Astrocyte of the hippocampus (primary cell): ENCODE data around the gene SPI1.
"Not testable (repeated sequence)": the region's sequence is repeated elsewhere in the genome, so short reads cannot be mapped to it uniquely, and the experiment has no call there.

Experiments used
- DNase-seq: peaks from one replicate; pipeline ENCODE4 v3.0.0; 2011; ENCODE audit warnings: low read depth, low spot score

The SPI1 gene

DNA sequence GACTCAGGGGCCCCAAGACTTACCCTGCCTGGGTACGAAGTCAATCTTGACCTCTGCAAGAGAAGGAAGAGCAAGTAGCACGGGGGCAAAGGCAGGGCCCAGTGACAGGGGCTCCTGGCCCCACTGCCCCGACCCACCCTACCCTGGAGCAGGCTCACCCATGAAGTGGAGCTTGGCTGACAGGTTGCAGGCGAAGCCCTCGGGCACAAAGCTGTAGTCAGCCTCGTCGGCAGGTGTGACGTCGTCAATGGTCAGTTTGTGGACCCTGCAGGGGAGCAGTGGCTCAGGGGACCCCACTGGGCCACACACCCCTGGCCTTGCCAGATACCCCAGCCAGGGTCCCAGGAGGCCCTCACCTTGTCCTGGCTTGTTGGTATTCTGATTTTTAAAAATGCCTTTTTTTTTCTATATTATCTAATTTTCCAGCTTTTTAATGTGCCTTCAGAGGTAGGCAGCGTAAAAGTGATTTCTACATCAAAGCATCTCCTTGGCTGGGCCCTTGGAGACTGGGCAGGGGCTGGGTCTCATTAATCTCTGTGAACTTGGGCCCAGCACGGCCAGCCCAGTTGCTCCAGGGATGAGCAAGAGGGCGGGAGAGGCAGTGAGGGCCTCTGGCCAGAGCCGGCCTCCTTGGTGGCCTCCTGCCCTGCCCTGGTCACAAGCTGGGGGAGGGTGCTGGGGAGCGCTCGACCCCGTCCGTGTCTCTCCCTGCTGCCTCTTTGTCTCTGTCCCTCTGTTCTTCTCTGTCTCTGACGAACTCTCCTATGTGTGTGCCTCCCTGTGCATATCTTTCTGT lies 37.2 kb downstream of the SPI1 start:
- DNase-seq = no peak

GRCh38 chr11:47340010-47340409 lies 38.3 kb downstream of the SPI1 start:
- DNase-seq = no peak

DNA sequence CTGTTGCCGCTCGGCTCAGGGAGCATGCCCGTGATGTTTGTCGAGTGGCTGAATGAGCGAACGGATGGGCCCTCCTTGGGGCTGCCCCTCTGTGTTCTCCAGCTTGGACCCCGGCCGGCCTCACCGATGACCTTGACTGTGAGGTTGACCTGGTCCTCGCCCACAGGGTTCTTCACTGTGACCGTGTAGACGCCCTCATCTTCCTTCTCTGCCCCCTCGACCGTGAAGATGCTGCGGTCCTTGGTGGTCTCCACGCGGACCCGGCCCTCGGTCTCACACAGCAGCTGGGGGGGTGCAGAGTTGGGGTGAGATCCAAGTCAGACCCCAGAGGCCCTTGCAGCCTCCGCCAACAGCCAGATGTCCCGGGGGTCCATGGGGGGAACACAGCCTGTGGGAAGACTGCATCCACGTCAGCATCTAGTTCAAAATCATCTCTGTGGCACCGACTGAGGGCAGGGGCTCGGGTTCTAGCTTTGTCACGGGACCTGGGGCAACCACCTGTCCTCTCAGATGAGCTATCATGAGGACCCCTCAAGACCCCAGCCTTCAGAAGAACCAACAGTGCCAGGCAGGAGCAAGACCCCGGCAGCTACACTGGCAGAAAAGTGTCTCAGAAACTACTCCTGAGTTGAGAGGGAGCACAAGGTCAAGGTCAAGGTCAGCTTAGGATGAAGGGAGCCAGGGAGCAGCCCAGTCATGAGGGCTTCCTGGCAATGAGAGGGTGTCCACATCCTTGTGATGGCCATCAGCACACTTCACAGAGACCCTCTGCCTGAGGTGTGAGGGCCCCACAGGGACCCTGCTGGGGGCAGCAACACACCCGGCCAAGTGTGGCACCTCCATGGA lies 39.7 kb downstream of the SPI1 start:
- no peak for DNase-seq

DNA sequence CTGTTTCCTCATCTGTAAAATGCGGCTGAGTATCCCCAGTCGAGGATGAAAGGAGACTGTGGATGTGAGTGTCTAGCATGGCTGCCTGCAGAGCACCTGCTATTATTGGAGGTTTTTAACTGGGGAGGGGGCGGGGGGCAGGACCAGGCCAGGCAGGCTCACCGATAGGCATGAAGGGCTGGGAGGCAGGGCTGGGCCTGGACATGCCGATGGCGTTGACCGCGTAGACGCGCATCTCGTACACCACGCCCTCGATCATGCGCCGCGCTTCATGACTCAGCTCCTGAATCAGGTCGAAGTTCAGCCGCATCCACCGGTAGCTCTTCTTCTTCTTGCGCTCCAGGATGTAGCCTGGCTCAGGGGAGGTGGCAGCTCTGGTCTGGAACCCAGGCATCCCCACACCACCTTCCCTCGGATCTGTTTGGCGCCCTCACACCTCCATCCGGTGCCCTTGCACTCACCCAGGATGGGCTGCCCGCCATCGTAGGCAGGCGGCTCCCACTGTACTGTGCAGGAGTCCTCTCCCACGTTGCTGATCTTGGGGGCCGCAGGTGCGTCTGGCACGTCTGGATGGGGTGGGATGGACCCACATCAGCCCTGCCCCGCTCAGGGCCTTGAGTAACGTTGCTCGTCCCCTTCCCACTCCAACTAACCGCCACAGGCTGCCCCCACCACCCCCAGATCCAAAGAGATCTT lies 41.0 kb downstream of the SPI1 start:
- no peak for DNase-seq

DNA sequence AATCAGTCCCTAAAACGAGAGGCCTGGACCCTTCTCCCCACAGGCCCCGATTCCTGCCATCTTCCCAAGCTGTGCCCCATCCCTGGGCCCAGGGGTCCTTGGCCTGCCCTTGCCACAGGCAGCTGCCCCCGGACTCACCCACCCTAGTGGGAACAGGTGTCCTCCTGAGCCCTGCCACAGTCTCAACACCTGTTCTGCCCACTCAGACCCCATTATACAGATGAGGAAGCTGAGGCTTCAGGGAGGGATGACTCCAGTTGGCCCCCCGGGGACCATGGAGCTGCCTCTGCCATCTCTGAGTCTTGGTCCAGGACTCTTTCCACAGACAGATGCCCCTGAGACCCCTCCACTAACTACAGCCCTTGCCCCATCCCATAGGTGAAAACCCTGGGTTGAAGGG lies 41.8 kb downstream of the SPI1 start:
- no peak for DNase-seq

DNA sequence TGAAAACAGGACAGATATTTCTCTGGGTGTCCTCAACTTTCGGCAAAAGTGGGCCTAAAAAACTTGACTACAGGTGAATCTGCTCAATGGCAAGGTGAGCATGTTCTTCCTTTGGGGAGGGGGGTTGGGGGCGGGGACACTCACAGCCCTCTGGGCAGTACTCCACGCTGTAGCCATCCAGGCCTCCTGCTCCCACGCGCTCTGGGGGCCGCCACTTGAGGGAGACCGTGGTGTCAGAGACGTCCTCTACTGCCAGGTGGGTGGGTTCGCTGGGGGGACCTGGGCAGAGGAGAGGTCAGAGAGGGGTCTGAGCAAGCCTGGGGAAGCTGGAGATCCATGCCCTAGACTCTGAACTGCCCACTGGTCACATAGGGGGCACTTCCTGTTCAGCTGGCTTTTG lies 42.6 kb downstream of the SPI1 start:
- DNase-seq = no peak

- DNase-seq = not testable (repeated sequence)
These were observed 43.5 kb downstream of the SPI1 start for GRCh38 chr11:47334699-47335411.

GRCh38 chr11:47333886-47334443 lies 44.4 kb downstream of the SPI1 start:
- no peak for DNase-seq

GRCh38 chr11:47333526-47333845 lies 44.9 kb downstream of the SPI1 start:
- DNase-seq = no peak

DNA sequence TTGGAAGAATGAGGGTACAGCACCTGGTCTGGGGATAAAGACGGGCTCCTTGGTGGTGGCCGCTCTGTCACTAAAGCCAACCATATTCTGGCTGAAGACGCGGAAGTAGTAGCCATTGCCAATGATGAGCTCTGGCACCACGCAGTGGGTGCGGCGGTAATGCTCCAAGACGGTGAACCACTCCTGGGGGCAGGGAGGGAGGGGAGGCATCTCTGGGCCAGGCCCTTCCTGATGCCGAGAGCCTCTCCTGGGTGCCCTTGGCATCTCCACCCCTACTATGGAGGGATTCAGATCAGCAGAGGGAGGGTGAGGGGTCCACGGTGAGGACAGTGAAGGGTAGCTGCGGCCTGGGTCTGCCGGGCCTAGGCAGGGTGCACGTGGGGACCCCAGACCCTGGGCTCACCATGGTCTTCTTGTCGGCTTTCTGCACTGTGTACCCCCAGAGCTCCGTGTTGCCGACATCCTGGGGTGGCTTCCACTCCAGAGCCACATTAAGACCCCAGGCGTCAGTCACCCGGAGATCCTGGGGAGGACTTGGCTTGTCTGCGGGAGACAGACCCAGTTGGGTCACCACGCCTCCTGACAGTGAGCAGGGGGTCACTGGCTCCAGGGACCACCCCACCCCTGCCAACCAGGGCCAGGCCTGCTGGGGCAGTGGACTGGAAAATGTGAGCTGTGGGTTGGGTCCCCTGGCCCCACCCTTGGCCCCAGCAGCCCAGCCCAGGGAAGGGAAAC lies 45.4 kb downstream of the SPI1 start:
- no peak for DNase-seq

DNA sequence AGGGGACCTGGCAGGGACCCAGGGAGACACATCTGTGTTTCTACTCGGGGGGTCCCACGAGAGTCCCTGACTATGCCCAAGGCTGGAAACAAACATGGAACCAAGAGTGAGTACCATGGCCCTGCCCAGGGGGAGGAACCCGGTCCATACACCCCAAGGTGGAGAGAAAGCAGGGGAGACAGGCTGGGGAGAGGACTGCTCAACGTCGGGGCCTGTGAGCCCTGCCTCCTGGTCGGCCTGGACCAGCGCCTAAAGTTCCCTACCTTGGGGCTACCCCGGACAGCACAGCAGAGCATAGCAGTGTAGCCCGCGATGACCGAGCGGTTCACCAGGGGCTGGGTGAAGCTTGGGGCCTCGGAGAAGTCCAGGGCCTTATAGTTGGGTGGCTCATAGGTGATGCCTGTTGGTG lies 46.0 kb downstream of the SPI1 start:
- no peak for DNase-seq

DNA sequence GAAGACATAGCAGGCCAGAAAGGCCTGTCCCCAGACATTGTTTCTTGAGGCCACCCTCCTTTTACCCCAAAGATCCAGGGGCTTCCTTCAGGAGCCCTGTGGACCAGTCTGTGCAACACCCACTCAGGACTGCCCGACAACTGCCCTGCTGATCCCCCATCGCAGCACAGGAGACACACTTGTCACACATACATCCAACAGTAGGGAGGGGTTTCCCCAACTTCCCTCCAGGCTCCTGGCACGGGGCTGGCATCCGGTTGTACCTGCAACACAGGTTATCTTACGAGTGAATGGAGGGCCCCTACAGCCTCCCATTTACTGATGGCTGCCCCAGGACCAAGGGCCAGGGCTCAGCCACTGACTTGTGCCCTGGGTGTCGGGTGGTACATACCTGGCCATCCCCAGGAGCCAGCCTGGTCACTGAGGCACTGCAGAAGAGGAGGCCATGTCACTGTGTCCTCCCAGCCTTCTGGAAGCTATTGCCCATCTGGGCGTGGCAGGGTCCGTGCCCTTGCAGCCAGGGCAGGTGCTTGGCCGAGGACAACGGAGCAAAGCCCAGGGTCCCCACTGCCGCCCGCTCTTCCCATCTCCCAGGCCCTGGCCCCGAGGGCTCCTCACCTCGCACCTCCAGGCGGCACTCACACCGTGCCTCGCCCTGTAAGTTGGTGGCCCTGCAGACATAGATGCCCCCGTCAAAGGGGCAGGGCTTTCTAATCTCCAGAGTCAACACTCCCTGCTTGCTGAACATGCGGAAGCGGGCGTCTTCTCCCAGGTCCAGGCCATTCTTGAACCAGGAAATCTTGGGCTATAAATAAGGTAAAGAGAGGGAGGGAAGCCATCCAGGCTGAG lies 46.7 kb downstream of the SPI1 start:
- DNase-seq = no peak

DNA sequence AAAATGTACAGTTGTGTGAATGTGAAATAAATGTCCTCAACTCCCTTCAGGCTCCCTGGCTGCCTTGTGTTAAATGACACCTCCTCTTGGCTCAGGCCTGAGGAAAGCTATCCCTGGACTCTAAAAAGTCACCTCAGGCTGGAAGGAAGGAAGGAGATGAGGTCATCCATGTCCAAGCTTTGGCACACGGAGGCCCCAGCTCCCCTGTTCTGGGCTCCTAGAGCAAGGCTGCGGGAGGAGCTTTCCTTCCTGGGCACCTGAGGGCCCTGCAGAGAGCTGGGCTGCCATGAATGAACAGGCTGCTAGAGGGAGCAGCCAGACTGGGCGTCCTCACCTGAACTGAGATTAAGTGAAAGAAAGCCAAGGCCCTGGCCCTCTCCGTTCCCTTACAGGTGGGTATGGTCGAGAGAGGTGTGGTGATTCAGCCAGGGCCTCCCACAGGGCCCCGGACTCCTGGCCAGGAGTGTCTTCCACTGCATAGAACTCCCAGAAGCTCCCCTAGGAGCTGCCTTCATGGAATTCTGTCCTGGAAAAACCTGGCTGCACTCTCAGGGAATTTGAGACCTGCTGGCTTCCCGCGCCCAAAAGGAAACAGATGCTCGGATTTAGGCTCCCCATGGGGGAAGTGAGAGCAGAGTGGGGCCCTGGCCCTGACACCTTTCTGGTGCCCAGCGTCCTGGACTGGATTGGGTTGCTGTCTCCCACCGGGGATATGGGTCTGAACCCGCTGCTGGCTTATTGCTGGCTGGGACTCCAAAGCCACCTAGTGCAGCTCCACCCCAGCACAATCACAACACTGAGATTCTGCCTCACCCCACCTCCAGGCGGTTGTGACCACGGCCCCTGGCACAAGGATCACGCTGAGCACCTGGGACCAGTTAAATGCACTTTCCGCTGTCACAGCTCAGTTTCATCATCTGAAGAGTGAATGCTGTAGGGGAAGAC lies 48.1 kb downstream of the SPI1 start:
- DNase-seq = no peak

GRCh38 chr11:47329431-47329986 lies 48.8 kb downstream of the SPI1 start:
- no peak for DNase-seq

GRCh38 chr11:47328449-47329390 lies 49.6 kb downstream of the SPI1 start:
- DNase-seq = no peak

DNA sequence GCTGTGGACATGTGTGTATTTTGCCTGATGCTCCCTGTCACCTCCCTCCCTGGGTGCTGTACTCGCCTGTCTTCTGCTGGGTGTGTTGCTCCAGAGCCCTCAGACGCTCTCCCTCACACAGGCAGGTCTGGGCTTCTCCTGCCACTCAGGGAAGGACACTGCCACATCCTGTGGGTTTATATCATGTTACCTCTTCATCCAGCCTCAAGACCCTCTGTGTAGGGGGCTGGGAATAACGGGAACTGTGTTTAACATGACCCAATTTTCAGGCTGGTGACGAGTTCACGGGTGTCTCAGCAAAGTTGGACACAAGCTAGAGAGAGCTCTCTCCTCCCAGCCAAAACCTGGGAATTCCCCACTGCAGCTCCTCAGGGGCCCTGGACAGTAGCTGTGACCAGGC lies 50.4 kb downstream of the SPI1 start:
- DNase-seq = no peak

- no peak for DNase-seq
These were observed 51.3 kb downstream of the SPI1 start for GRCh38 chr11:47327025-47327424.
